C4-2B (cell line): ENCODE measurements around the gene KDM3B.

Source experiments
- H3K27ac ChIP-seq: fragments of 450-650 bp; 2 replicates; pipeline ENCODE4 v1.5.1; 2017
- CTCF ChIP-seq: fragments of 450-650 bp; conservative IDR thresholded peaks from 2 replicates; pipeline ENCODE4 v1.5.1; 2017; ENCODE audit warnings: mild to moderate bottlenecking
- ZFX ChIP-seq: fragments of 450-650 bp; IDR thresholded peaks from 2 replicates; pipeline ENCODE4 v1.6.1; 2017

KDM3B gene

GRCh38 chr5:138455232-138455930 is 102.9 kb downstream of the KDM3B start:
- TF ChIP-seq ZFX (no peak), CTCF (no peak)
- no peak overlapping the region for H3K27ac ChIP-seq

GRCh38 chr5:138457531-138458275 is 105.2 kb downstream of the KDM3B start:
- TF ChIP-seq CTCF = no peak
- no peak for TF ChIP-seq ZFX
- H3K27ac ChIP-seq = no peak overlapping the region

DNA sequence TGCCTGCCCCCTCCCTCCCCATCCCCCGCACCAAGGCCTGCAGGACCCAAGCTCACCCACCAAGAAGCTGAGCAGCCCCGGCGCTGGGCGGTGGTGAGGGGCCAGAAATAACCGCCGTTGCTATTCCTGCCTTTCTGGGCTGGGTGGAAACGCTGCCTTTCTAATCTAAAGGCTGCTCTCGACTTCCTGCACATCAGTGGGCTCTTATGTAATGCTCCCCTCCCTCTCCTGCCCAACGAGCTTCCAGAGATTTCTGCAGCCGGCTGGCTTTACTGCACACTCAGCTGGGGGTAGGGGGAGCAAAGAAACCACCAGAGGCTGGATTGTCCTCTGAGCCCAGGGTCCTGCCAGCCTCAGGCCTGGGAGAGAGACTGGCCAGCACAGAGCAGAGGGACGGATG is 105.9 kb downstream of the KDM3B start:
- TF ChIP-seq ZFX (no peak), CTCF (no peak)
- no peak overlapping the region for H3K27ac ChIP-seq

GRCh38 chr5:138458856-138459255 is 106.4 kb downstream of the KDM3B start:
- TF ChIP-seq ZFX = no peak
- no peak for TF ChIP-seq CTCF
- H3K27ac ChIP-seq = no peak overlapping the region

GRCh38 chr5:138459311-138459933 is 106.9 kb downstream of the KDM3B start:
- TF ChIP-seq CTCF (no peak), ZFX (no peak)

DNA sequence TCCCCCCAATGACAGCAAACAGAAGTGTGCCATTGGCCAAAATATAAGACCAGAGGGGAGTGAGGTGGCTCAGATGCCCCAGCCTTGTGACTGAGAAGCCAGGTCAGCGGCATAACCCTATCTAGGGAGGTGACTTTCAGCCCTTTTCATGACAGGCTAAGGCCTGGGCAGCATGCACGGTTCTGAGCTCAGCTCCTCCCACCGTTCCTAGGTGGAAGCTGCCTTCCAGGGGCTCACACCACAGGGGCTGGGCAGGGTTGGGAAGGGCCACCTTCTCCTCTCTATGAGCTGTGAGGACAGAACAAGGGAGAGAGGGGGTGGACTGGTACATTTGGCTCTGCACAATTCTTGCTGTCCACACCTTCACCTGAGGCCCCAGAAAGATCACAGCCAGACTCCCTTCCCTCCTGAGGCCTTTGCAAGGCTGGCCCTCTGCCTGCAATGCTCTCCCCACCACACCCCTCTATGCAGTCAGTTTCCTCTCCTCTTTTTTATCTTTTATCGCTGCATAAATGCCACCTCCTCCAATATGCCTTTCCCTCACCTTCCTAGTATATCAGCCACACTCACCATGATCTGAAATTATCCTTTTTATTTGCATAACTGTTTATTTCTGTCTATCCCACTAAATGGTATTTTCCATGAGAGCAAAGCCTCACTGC is 107.7 kb downstream of the KDM3B start:
- no peak overlapping the region for H3K27ac ChIP-seq
- TF ChIP-seq ZFX = no peak
- no peak for TF ChIP-seq CTCF

More at GRCh38 chr5:138459311-138459933, 106.9 kb downstream of the KDM3B start:
- no peak overlapping the region for H3K27ac ChIP-seq
